Right lobe of liver (tissue), 6 donors: Measurements from ENCODE around the gene CRACDL. TPM values are rescaled to one million over a fixed set of nuclear protein-coding genes. Genes with fewer than 3 reads are reported as not detected.

Experiments
- ATAC-seq, 4 donors: fragments of 200-7000 bp; cut with Tn5 transposase; one replicate each; pipeline ENCODE4 v1.9.1; 2020; ENCODE audit warnings: mild to moderate bottlenecking in 4 of 4, moderate library complexity in 4 of 4
- DNase-seq, 3 donors: peaks; one replicate each; pipeline ENCODE4 v3.0.0-alpha.2; 2020
- H3K27ac ChIP-seq, 3 donors: fragments of 200-600 bp; one replicate each; pipeline ENCODE4 v1.8.0; 2022
- H3K27me3 ChIP-seq, 2 donors: fragments of 200-600 bp; one replicate each; pipeline ENCODE4 v1.8.0; 2022
- H3K36me3 ChIP-seq, 4 donors: fragments of 200-600 bp; sonication (generic) in 1 of 4; one replicate each; pipeline versions ENCODE4 v1.5.1 to v1.8.0; 2017 to 2022; ENCODE audit warnings: control low read depth in 1 of 4
- H3K4me1 ChIP-seq, 4 donors: fragments of 200-600 bp; sonication (generic) in 1 of 4; one replicate each; pipeline versions ENCODE4 v1.5.1 to v1.8.0; 2017 to 2022; ENCODE audit warnings: control low read depth in 1 of 4
- H3K4me3 ChIP-seq, 3 donors: fragments of 200-600 bp; one replicate each; pipeline ENCODE4 v1.8.0; 2022
- H3K9me3 ChIP-seq, 4 donors: fragments of 200-600 bp; sonication (generic) in 1 of 4; one replicate each; pipeline versions ENCODE4 v1.5.1 to v1.8.0; 2017 to 2022; ENCODE audit warnings: control low read depth in 1 of 4
- CTCF ChIP-seq, 4 donors: fragments of 200-600 bp in 3 of 4; fragments of 450-650 bp in 1 of 4; IDR thresholded peaks; one replicate each; pipeline versions ENCODE4 v1.5.1 to v1.8.0; 2016 to 2022; ENCODE audit warnings: antibody characterized with exemption in 4 of 4, mild to moderate bottlenecking in 2 of 4
- POLR2A ChIP-seq: fragments of 450-650 bp; IDR thresholded peaks from one replicate; pipeline ENCODE4 v1.6.1; 2017; ENCODE audit warnings: antibody characterized with exemption, mild to moderate bottlenecking
- WGBS: methylation state at CpG from one replicate; pipeline ENCODE4 v1.1.6; 2018; ENCODE audit warnings: low coverage, low lambda C conversion rate; ENCODE audit not compliant: insufficient coverage; ENCODE audit errors: missing lambda C conversion rate; 5-methylcytosine and 5-hydroxymethylcytosine counted together
- intact Hi-C, 2 donors: fragments of 100-400 bp; cut with DNase I; formaldehyde crosslinking; loops; one replicate each; pipeline versions ENCODE4 v1.11.2 to v1.14.1; 2022
- total RNA-seq, 6 experiments: library from RNA; depleted of rRNA in 2 of 6; stranded (reverse); fragments of >200 nt in 2 of 6; fragmentation: NEBNext Ultra II Directional in 3 of 6; extraction: Animal tissue kit (Norgen Biotek cat#: 25700) in 3 of 6; gene quantifications; one replicate each; pipeline versions ENCODE4 v1.1.0 to v1.2.4, GENCODE V29; 2016 to 2023
- donor health status: DM: no; HTN: yes; CAD: no.
- donor health status: DM: no; HTN: no; CAD: no.
- donor health status: DM: no; HTN: no; CAD: no.
- donor health status: DM: no; HTN: yes; CAD: no.
- donor health status: DM: no; HTN: yes; CAD: no.

The CRACDL gene
- total RNA-seq, 6 experiments from 2014 or later: 0.12 to 0.56 (median 0.32) TPM

- no peak overlapping the region for H3K27ac ChIP-seq
- ATAC-seq: no peak
- no peaks in the 10 kb centered on the region for H3K36me3 ChIP-seq
- intact Hi-C loops: no loop called here
- no peaks in the 10 kb centered on the region for H3K9me3 ChIP-seq
- DNase-seq: no peak
- no peak overlapping the region for H3K4me3 ChIP-seq
- peaks cover 0 to 2% (median under 1%) of the 10 kb centered on the region in 4 donors for H3K4me1 ChIP-seq
- WGBS: 75% methylated on average over 2 of the region's 2 CpGs
- H3K27me3 ChIP-seq: no peaks in the 10 kb centered on the region
- TF ChIP-seq POLR2A (no peak), CTCF (IDR thresholded peaks at IDR 0.05) (no peak)
These were observed 124.3 kb downstream of the CRACDL start for GRCh38 chr2:98811766-98812165.

- no peak overlapping the region for H3K27ac ChIP-seq
- ATAC-seq (no peak), DNase-seq (no peak)
- H3K4me1 ChIP-seq: peaks cover 0 to 14% (median 8%) of the 10 kb centered on the region in 4 donors
- no peaks in the 10 kb centered on the region for H3K36me3 ChIP-seq
- intact Hi-C loops: no loop called here
- TF ChIP-seq CTCF (IDR thresholded peaks at IDR 0.05): no peak
- TF ChIP-seq POLR2A: no peak
- no peak overlapping the region for H3K4me3 ChIP-seq
- H3K27me3 ChIP-seq: no peaks in the 10 kb centered on the region
- H3K9me3 ChIP-seq: no peaks in the 10 kb centered on the region
- 62% methylated on average over 3 of the region's 3 CpGs for WGBS
These were observed 125.5 kb downstream of the CRACDL start for GRCh38 chr2:98810588-98810928.

DNA sequence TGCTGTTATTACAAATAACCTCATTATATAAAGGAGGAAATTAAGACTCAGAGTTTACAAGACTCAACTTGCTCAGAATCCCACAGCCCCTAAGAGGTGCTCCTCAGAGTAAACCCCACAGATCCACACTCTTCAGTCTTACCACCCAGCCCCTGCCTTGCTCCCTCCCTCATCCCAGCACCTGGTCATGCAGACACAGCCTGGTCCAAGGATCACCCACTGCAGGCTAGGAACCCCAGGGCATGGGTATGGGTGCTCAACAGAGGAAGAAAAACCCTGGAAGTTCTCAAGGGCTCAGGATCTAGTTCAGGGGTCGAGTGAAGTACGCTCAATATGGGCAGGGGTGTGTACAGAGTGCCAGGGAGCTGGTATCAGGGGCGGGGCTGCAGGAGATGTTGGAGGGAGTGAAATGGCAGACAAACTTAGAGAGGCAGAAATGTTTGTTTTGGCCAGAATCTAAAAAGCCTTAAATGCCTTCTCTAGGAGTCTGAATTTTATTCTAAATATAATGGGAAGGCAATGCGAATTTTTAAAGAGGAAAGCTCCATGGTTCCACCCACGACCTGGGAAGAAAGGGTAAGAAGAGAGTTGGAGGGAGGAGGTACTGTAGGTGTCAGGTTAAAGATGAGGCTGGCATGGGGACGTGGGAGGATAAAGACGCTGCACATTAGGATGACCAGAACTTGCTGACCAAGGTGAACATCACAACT, 126.0 kb downstream of the CRACDL start:
- DNase-seq (no peak), ATAC-seq (no peak)
- no peak overlapping the region for H3K4me3 ChIP-seq
- WGBS: 57% methylated on average over 7 of the region's 7 CpGs
- intact Hi-C loops: no loop called here
- no peak overlapping the region for H3K27ac ChIP-seq
- H3K4me1 ChIP-seq: peaks cover 0 to 19% (median 10%) of the 10 kb centered on the region in 4 donors
- no peak for TF ChIP-seq POLR2A
- no peaks in the 10 kb centered on the region for H3K9me3 ChIP-seq
- H3K36me3 ChIP-seq: no peaks in the 10 kb centered on the region
- H3K27me3 ChIP-seq: no peaks in the 10 kb centered on the region

DNA sequence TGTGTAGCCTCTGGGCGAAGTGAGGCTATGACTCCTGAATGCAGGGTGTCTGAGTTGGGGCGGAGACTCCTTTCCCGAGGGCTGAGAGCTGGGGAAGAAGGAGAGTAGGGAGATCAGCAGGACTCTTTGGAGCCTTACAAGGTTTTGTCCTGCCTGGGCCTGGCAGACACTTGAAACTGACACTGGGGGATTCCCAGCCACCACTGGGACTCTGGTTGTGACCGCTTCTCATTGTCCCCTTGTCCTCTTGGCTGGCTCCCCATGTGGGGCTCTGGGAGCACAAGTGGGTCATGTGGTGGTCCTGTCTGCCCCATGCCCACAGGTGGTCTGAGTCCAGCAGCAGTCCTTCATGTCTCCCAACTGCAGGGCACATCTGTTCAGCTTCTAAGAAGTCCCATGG, 126.9 kb downstream of the CRACDL start:
- no peak for DNase-seq
- H3K9me3 ChIP-seq: no peaks in the 10 kb centered on the region
- intact Hi-C loops: no loop called here
- H3K36me3 ChIP-seq: no peaks in the 10 kb centered on the region
- no peak for ATAC-seq
- TF ChIP-seq POLR2A: no peak
- TF ChIP-seq CTCF (IDR thresholded peaks at IDR 0.05): no peak
- H3K4me1 ChIP-seq: peaks cover 3 to 28% (median 15%) of the 10 kb centered on the region in 4 donors
- no peak overlapping the region for H3K4me3 ChIP-seq
- H3K27me3 ChIP-seq: no peaks in the 10 kb centered on the region
- no peak overlapping the region for H3K27ac ChIP-seq
- no CpG with 5 or more reads among the region's 4 CpGs for WGBS

- no peaks in the 10 kb centered on the region for H3K9me3 ChIP-seq
- no peak overlapping the region for H3K4me3 ChIP-seq
- H3K27ac ChIP-seq: no peak overlapping the region
- DNase-seq (no peak), ATAC-seq (no peak)
- WGBS: 80% methylated on average over 3 of the region's 3 CpGs
- peaks cover 3 to 32% (median 17%) of the 10 kb centered on the region in 4 donors for H3K4me1 ChIP-seq
- intact Hi-C loops: no loop called here
- H3K36me3 ChIP-seq: no peaks in the 10 kb centered on the region
- TF ChIP-seq POLR2A (no peak), CTCF (IDR thresholded peaks at IDR 0.05) (no peak)
- H3K27me3 ChIP-seq: no peaks in the 10 kb centered on the region
These were observed 127.5 kb downstream of the CRACDL start for GRCh38 chr2:98808546-98808945.
